ENCODE data around the gene ASIC2. TPM values are rescaled to one million over a fixed set of nuclear protein-coding genes. Genes with fewer than 3 reads are reported as not detected.

Gene ASIC2
- total and polyA plus RNA-seq, 2 experiments from 2014 or later = 0.52 to 2.8 TPM

GRCh38 chr17:33045216-33045615 lies 247.9 kb downstream of the ASIC2 start:
- H3K79me2 ChIP-seq (replicated peaks; ENCODE audit: insufficient read depth) = no peaks in the 10 kb centered on the region
- H3K27me3 ChIP-seq (ENCODE audit: insufficient read depth) = no peaks in the 10 kb centered on the region
- no peak overlapping the region for H3K27ac ChIP-seq (ENCODE audit: low read depth)
- H4K20me1 ChIP-seq (replicated peaks; ENCODE audit: insufficient read depth) = no peaks in the 10 kb centered on the region
- Mint-ChIP-seq H3K4me1 (peaks cover 2% of the 10 kb centered on the region; the same call in 1 of the 3 replicates), H3K27ac (no peak overlapping the region; the same call in 1 of the 2 replicates), H3K9me3 (no peaks in the 10 kb centered on the region), H3K4me3 (no peak overlapping the region), H3K36me3 (ENCODE audit: low read depth) (no peaks in the 10 kb centered on the region), H3K27me3 (ENCODE audit: insufficient read depth, low read depth, poor library complexity) (peaks cover 4% of the 10 kb centered on the region)
- no peaks in the 10 kb centered on the region for H3F3A ChIP-seq (replicated peaks; ENCODE audit: low read depth)
- no peak overlapping the region for H2AFZ ChIP-seq
- no peaks in the 10 kb centered on the region for H3K9me2 ChIP-seq (ENCODE audit: insufficient read depth)
- no peak for DNase-seq (ENCODE audit: low spot score)
- H3K4me1 ChIP-seq (ENCODE audit: insufficient read depth) = no peaks in the 10 kb centered on the region
- no peaks in the 10 kb centered on the region for H3K36me3 ChIP-seq (ENCODE audit: insufficient read depth)
- H3K4me3 ChIP-seq = no peak overlapping the region
- ATAC-seq = no peak
- TF ChIP-seq STAT1 (IDR thresholded peaks at IDR 0.05; ENCODE audit: unreplicated experiment) (no peak), CTCF (conservative IDR thresholded peaks at IDR 0.05; ENCODE audit: low read depth in 2 of 2) (no peak), ETS1 (IDR thresholded peaks at IDR 0.05) (no peak), JUNB (IDR thresholded peaks at IDR 0.05; ENCODE audit: unreplicated experiment) (no peak), ZNF114 (CRISPR knock-in tag; IDR thresholded peaks at IDR 0.05) (no peak), ZNF331 (CRISPR knock-in tag; IDR thresholded peaks at IDR 0.05; ENCODE audit: low read depth) (no peak), EZH2phosphoT487 (IDR thresholded peaks at IDR 0.05; ENCODE audit: unreplicated experiment) (no peak), POLR2AphosphoS5 (IDR thresholded peaks at IDR 0.05; ENCODE audit: low read depth) (no peak), EZH2 (IDR thresholded peaks at IDR 0.05; ENCODE audit: low read depth, unreplicated experiment) (no peak), CREB1 (CRISPR knock-in tag; IDR thresholded peaks at IDR 0.05; ENCODE audit: low read depth) (no peak), ZNF462 (CRISPR knock-in tag; IDR thresholded peaks at IDR 0.05) (no peak), NANOG (IDR thresholded peaks at IDR 0.05; ENCODE audit: borderline replicate concordance) (no peak)
- TF ChIP-seq, protein P1, sequence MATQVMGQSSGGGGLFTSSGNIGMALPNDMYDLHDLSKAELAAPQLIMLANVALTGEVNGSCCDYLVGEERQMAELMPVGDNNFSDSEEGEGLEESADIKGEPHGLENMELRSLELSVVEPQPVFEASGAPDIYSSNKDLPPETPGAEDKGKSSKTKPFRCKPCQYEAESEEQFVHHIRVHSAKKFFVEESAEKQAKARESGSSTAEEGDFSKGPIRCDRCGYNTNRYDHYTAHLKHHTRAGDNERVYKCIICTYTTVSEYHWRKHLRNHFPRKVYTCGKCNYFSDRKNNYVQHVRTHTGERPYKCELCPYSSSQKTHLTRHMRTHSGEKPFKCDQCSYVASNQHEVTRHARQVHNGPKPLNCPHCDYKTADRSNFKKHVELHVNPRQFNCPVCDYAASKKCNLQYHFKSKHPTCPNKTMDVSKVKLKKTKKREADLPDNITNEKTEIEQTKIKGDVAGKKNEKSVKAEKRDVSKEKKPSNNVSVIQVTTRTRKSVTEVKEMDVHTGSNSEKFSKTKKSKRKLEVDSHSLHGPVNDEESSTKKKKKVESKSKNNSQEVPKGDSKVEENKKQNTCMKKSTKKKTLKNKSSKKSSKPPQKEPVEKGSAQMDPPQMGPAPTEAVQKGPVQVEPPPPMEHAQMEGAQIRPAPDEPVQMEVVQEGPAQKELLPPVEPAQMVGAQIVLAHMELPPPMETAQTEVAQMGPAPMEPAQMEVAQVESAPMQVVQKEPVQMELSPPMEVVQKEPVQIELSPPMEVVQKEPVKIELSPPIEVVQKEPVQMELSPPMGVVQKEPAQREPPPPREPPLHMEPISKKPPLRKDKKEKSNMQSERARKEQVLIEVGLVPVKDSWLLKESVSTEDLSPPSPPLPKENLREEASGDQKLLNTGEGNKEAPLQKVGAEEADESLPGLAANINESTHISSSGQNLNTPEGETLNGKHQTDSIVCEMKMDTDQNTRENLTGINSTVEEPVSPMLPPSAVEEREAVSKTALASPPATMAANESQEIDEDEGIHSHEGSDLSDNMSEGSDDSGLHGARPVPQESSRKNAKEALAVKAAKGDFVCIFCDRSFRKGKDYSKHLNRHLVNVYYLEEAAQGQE (IDR thresholded peaks at IDR 0.05; ENCODE audit: unreplicated experiment) = no peak
- no peak overlapping the region for H3K4me2 ChIP-seq
